CD14-positive monocyte (primary cell): ENCODE data around the gene GON4L. TPM values are rescaled to one million over a fixed set of nuclear protein-coding genes. Genes with fewer than 3 reads are reported as not detected.

Source experiments
- DNase-seq, 3 donors: peaks; one replicate each; pipeline ENCODE4 v3.0.0-alpha.2; 2011 to 2022
- H2AFZ ChIP-seq: 2 replicates; pipeline ENCODE4 v1.6.0; 2012; ENCODE audit warnings: mild to moderate bottlenecking, low read depth, low read length, inconsistent platforms; ENCODE audit not compliant: insufficient read depth, poor library complexity, severe bottlenecking
- H3K27ac ChIP-seq, 2 donors: 1 replicate in 1 of 2; 2 replicates in 1 of 2; pipeline ENCODE4 v1.5.1; 2012 to 2013; ENCODE audit warnings: low read length in 2 of 2, control low read depth in 1 of 2, inconsistent platforms in 1 of 2, low read depth in 1 of 2, mild to moderate bottlenecking in 1 of 2
- H3K27me3 ChIP-seq, 2 donors: one replicate each; pipeline versions ENCODE4 v1.6.0 to v1.6.1; 2011 to 2013; ENCODE audit warnings: low read length in 2 of 2; ENCODE audit not compliant: control insufficient read depth in 2 of 2, insufficient read depth in 2 of 2
- H3K36me3 ChIP-seq, 2 donors: replicated peaks in 1 of 2; 1 replicate in 1 of 2; 2 replicates in 1 of 2; pipeline versions ENCODE4 v1.5.1 to v1.6.1; 2012 to 2013; ENCODE audit warnings: low read length in 2 of 2, control low read depth in 1 of 2, inconsistent platforms in 1 of 2, mild to moderate bottlenecking in 1 of 2; ENCODE audit not compliant: insufficient read depth in 2 of 2, control insufficient read depth in 1 of 2
- H3K4me1 ChIP-seq, 2 donors: 1 replicate in 1 of 2; 2 replicates in 1 of 2; pipeline versions ENCODE4 v1.5.1 to v1.6.1; 2012 to 2013; ENCODE audit warnings: low read length in 2 of 2, control low read depth in 1 of 2, inconsistent platforms in 1 of 2, mild to moderate bottlenecking in 1 of 2, moderate library complexity in 1 of 2; ENCODE audit not compliant: insufficient read depth in 2 of 2, control insufficient read depth in 1 of 2
- H3K4me2 ChIP-seq: replicated peaks from 2 replicates; pipeline ENCODE3; 2012; ENCODE audit warnings: low read length, moderate library complexity, mild to moderate bottlenecking; ENCODE audit not compliant: poor library complexity, severe bottlenecking; ENCODE audit errors: extremely low read depth
- H3K4me3 ChIP-seq, 3 experiments: fragments of 200-600 bp in 1 of 3; sonication (generic) in 1 of 3; replicated peaks in 1 of 3; 1 replicate in 2 of 3; 2 replicates in 1 of 3; pipeline ENCODE4 v1.5.1; 2011 to 2013; ENCODE audit warnings: low read length in 3 of 3, mild to moderate bottlenecking in 3 of 3, control low read depth in 2 of 3, low read depth in 2 of 3, inconsistent platforms in 1 of 3, moderate library complexity in 1 of 3
- H3K79me2 ChIP-seq: 2 replicates; pipeline ENCODE4 v1.6.0; 2012; ENCODE audit warnings: mild to moderate bottlenecking, control low read depth, inconsistent platforms, low read length, moderate library complexity; ENCODE audit not compliant: insufficient read depth
- H3K9ac ChIP-seq: 2 replicates; pipeline ENCODE4 v1.6.0; 2017; ENCODE audit warnings: low read length, mild to moderate bottlenecking; ENCODE audit not compliant: insufficient read depth, poor library complexity, severe bottlenecking
- H3K9me3 ChIP-seq, 2 donors: replicated peaks in 1 of 2; 1 replicate in 1 of 2; 2 replicates in 1 of 2; pipeline versions ENCODE4 v1.5.1 to v1.6.1; 2012 to 2013; ENCODE audit warnings: low read length in 2 of 2, control low read depth in 1 of 2; ENCODE audit not compliant: control insufficient read depth in 1 of 2, insufficient read depth in 1 of 2
- H4K20me1 ChIP-seq: 2 replicates; pipeline ENCODE4 v1.6.0; 2012; ENCODE audit warnings: mild to moderate bottlenecking, low read length, control low read depth, moderate library complexity; ENCODE audit not compliant: insufficient read depth
- H3K27ac Mint-ChIP-seq, 7 donors: one replicate each; pipeline ENCODE4 v1.8.0; 2020; ENCODE audit warnings: mild to moderate bottlenecking in 7 of 7, mixed read lengths in 7 of 7, moderate library complexity in 6 of 7, inconsistent platforms in 2 of 7
- H3K27me3 Mint-ChIP-seq, 3 donors: one replicate each; pipeline ENCODE4 v1.8.0; 2021 to 2022; ENCODE audit warnings: low read depth in 3 of 3, mild to moderate bottlenecking in 3 of 3, mixed read lengths in 3 of 3, moderate library complexity in 3 of 3, inconsistent platforms in 1 of 3
- H3K36me3 Mint-ChIP-seq, 2 donors: one replicate each; pipeline ENCODE4 v1.8.0; 2020; ENCODE audit warnings: mixed read lengths in 2 of 2, inconsistent platforms in 1 of 2, mild to moderate bottlenecking in 1 of 2
- H3K4me1 Mint-ChIP-seq: one replicate; pipeline ENCODE4 v1.8.0; 2020; ENCODE audit warnings: mild to moderate bottlenecking, mixed read lengths
- H3K4me3 Mint-ChIP-seq, 2 donors: one replicate each; pipeline ENCODE4 v1.8.0; 2020; ENCODE audit warnings: mild to moderate bottlenecking in 2 of 2, mixed read lengths in 2 of 2, moderate library complexity in 1 of 2
- H3K9me3 Mint-ChIP-seq, 7 donors: one replicate each; pipeline ENCODE4 v1.8.0; 2020 to 2022; ENCODE audit warnings: mixed read lengths in 7 of 7, mild to moderate bottlenecking in 6 of 7, moderate library complexity in 6 of 7, inconsistent platforms in 2 of 7
- whole genome bisulfite sequencing: methylation state at CpG from one replicate; pipeline ENCODE4 v1.1.5; 2013; ENCODE audit warnings: missing lambda C conversion rate; ENCODE audit not compliant: insufficient coverage; 5-methylcytosine and 5-hydroxymethylcytosine counted together
- intact Hi-C, 2 donors: fragments of 100-400 bp; cut with micrococcal nuclease; formaldehyde crosslinking; loops; one replicate each; pipeline versions ENCODE4 v1.15.0 to v1.15.1; 2023
- polyA plus RNA-seq, 3 donors: library from polyadenylated mRNA; depleted of rRNA in 1 of 3; unstranded in 2 of 3; stranded (reverse) in 1 of 3; fragments of 300-500 nt in 2 of 3; fragments of >200 nt in 1 of 3; fragmentation: Illumina TruSeq in 2 of 3; gene quantifications; 1 replicate in 2 of 3; 2 replicates in 1 of 3; pipeline ENCODE4 v1.2.3, GENCODE V29; 2012 to 2021
- TF ChIP-seq, protein P1 (sequence below): fragments of 200-600 bp; IDR thresholded peaks from one replicate; pipeline ENCODE4 v1.8.0; 2022; ENCODE audit warnings: antibody characterized with exemption, mild to moderate bottlenecking

GON4L gene
- polyA plus RNA-seq, 3 donors = 8.5 to 39.5 (median 14.0) TPM

DNA sequence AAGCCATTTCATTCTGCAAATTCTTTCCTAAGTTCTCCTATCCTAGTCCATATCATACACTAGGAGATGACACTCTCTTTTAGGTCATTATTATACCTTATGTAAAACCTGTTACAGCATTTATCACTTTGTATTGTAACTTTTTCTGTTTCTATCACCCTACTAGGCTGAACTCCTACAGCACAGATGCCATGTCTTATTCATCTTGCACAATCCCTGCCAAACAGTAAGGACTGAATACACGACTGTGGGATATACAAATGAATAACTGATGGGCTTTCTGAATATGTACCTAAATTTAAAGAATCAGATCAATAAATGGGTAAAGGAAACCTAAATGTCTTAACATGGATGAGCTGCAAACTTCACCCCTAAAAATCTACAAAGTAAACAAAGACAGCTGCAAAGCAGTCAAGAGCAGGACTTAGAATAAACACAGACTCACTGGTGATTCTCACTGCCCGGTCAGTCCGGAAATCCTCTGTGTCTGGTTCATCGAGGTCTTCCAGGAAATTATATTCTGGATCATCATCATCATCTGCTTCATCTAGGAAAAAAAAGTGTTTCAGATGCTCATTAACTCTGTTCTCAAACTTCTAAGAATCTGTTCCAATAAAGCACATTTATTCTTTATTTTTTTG, 62.3 kb downstream of the GON4L start:
- Histone ChIP-seq H4K20me1 (no peaks in the 10 kb centered on the region), H3K27me3 (no peaks in the 10 kb centered on the region), H3K9me3 (no peaks in the 10 kb centered on the region), H3K27ac (no peak overlapping the region), H3K9ac (no peak overlapping the region), H3K79me2 (no peaks in the 10 kb centered on the region), H3K4me3 (no peak overlapping the region), H3K4me2 (no peak overlapping the region), H3K4me1 (no peaks in the 10 kb centered on the region), H3K36me3 (peaks cover 67 to 90% of the 10 kb centered on the region in 2 donors), H2AFZ (no peak overlapping the region)
- TF ChIP-seq, protein P1, sequence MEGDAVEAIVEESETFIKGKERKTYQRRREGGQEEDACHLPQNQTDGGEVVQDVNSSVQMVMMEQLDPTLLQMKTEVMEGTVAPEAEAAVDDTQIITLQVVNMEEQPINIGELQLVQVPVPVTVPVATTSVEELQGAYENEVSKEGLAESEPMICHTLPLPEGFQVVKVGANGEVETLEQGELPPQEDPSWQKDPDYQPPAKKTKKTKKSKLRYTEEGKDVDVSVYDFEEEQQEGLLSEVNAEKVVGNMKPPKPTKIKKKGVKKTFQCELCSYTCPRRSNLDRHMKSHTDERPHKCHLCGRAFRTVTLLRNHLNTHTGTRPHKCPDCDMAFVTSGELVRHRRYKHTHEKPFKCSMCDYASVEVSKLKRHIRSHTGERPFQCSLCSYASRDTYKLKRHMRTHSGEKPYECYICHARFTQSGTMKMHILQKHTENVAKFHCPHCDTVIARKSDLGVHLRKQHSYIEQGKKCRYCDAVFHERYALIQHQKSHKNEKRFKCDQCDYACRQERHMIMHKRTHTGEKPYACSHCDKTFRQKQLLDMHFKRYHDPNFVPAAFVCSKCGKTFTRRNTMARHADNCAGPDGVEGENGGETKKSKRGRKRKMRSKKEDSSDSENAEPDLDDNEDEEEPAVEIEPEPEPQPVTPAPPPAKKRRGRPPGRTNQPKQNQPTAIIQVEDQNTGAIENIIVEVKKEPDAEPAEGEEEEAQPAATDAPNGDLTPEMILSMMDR = no peak
- Mint-ChIP-seq H3K4me1 (no peaks in the 10 kb centered on the region), H3K4me3 (no peak overlapping the region), H3K36me3 (peaks cover 67 to 90% of the 10 kb centered on the region in 2 donors), H3K27me3 (no peaks in the 10 kb centered on the region), H3K9me3 (no peaks in the 10 kb centered on the region), H3K27ac (no peak overlapping the region)
- intact Hi-C loops = no loop called here
- DNase-seq = no peak
- WGBS = 100% methylated on average over 2 of the region's 4 CpGs

- no peak for DNase-seq
- WGBS = no CpG with 5 or more reads among the region's 1 CpG
- Mint-ChIP-seq H3K36me3 (peaks cover 65 to 88% of the 10 kb centered on the region in 2 donors), H3K27me3 (no peaks in the 10 kb centered on the region), H3K4me3 (no peak overlapping the region), H3K9me3 (no peaks in the 10 kb centered on the region), H3K4me1 (no peaks in the 10 kb centered on the region), H3K27ac (no peak overlapping the region)
- Histone ChIP-seq H3K4me2 (no peak overlapping the region), H2AFZ (no peak overlapping the region), H3K27me3 (no peaks in the 10 kb centered on the region), H4K20me1 (no peaks in the 10 kb centered on the region), H3K9me3 (no peaks in the 10 kb centered on the region), H3K4me3 (no peak overlapping the region), H3K27ac (no peak overlapping the region), H3K4me1 (no peaks in the 10 kb centered on the region), H3K79me2 (no peaks in the 10 kb centered on the region), H3K36me3 (peaks cover 59 to 90% of the 10 kb centered on the region in 2 donors), H3K9ac (no peak overlapping the region)
- TF ChIP-seq, protein P1 = no peak
- intact Hi-C loops = no loop called here
These were observed 63.8 kb downstream of the GON4L start for GRCh38 chr1:155793213-155793612.
